Effector memory CD8-positive, alpha-beta T cell (primary cell): ENCODE measurements around the gene IQCE.
A peak's percentile ranks its signal among the peaks of the same experiment; 100 is the strongest.
"Not testable (repeated sequence)": the region's sequence is repeated elsewhere in the genome, so short reads cannot be mapped to it uniquely, and the experiment has no call there.

Experiments used
- ATAC-seq: fragments of 150-1000 bp; cut with Tn5 transposase; replicated peaks from 2 replicates; pipeline ENCODE4 v1.10.0; 2021; ENCODE audit warnings: mild to moderate bottlenecking, moderate library complexity
- DNase-seq, 3 experiments: peaks; one replicate each; pipeline ENCODE4 v3.0.0; 2021
- H3K27ac Mint-ChIP-seq, 2 donors: one replicate each; pipeline ENCODE4 v1.8.0; 2022; ENCODE audit warnings: mild to moderate bottlenecking in 2 of 2, mixed read lengths in 2 of 2, moderate library complexity in 2 of 2
- H3K27me3 Mint-ChIP-seq, 2 donors: one replicate each; pipeline ENCODE4 v1.8.0; 2022; ENCODE audit warnings: mixed read lengths in 2 of 2
- H3K36me3 Mint-ChIP-seq: one replicate; pipeline ENCODE4 v1.8.0; 2022; ENCODE audit warnings: mild to moderate bottlenecking, moderate library complexity, mixed read lengths; ENCODE audit not compliant: insufficient read depth
- H3K4me1 Mint-ChIP-seq, 2 donors: one replicate each; pipeline ENCODE4 v1.8.0; 2022; ENCODE audit warnings: low read depth in 2 of 2, mixed read lengths in 2 of 2
- H3K4me3 Mint-ChIP-seq, 2 donors: one replicate each; pipeline ENCODE4 v1.8.0; 2022; ENCODE audit warnings: mild to moderate bottlenecking in 2 of 2, mixed read lengths in 2 of 2, moderate library complexity in 2 of 2
- H3K9me3 Mint-ChIP-seq, 2 donors: one replicate each; pipeline ENCODE4 v1.8.0; 2022; ENCODE audit warnings: mixed read lengths in 2 of 2

Gene IQCE

GRCh38 chr7:2559283-2559950, 638 bp downstream of the IQCE start:
- Mint-ChIP-seq H3K27ac (no peak overlapping the region), H3K9me3 (no peaks in the 10 kb centered on the region), H3K36me3 (peaks cover 6% of the 10 kb centered on the region), H3K4me3 (peak overlapping the region; percentile 69 to 70), H3K4me1 (peaks cover 10 to 17% of the 10 kb centered on the region in 2 donors), H3K27me3 (no peaks in the 10 kb centered on the region)
- DNase-seq (peak in 1 of 3 experiments; percentile 16), ATAC-seq (peak; percentile 10)

GRCh38 chr7:2563955-2564354, 5.2 kb downstream of the IQCE start:
- H3K4me3 Mint-ChIP-seq, H3K27me3 Mint-ChIP-seq, H3K36me3 Mint-ChIP-seq, H3K27ac Mint-ChIP-seq, ATAC-seq, DNase-seq, H3K9me3 Mint-ChIP-seq, H3K4me1 Mint-ChIP-seq: not testable (repeated sequence)

GRCh38 chr7:2564970-2565540, 6.3 kb downstream of the IQCE start:
- Mint-ChIP-seq H3K4me3 (no peak overlapping the region), H3K9me3 (no peaks in the 10 kb centered on the region), H3K4me1 (peaks cover under 1 to 6% of the 10 kb centered on the region in 2 donors), H3K36me3 (no peaks in the 10 kb centered on the region), H3K27ac (peak overlapping the region in 1 of 2 donors; percentile 15), H3K27me3 (no peaks in the 10 kb centered on the region)
- ATAC-seq: no peak
- no peak for DNase-seq

- Mint-ChIP-seq H3K27ac (no peak overlapping the region), H3K36me3 (no peaks in the 10 kb centered on the region), H3K9me3 (no peaks in the 10 kb centered on the region), H3K27me3 (no peaks in the 10 kb centered on the region), H3K4me1 (peaks cover 0 to 4% of the 10 kb centered on the region in 2 donors), H3K4me3 (peak overlapping the region in 1 of 2 donors; percentile 23)
- ATAC-seq: no peak
- no peak for DNase-seq
These were observed 7.6 kb downstream of the IQCE start for GRCh38 chr7:2566348-2566889.

GRCh38 chr7:2566890-2567678, 8.3 kb downstream of the IQCE start:
- Mint-ChIP-seq H3K9me3 (no peaks in the 10 kb centered on the region), H3K27me3 (no peaks in the 10 kb centered on the region), H3K4me3 (peak overlapping the region in 1 of 2 donors; percentile 23), H3K36me3 (no peaks in the 10 kb centered on the region), H3K4me1 (no peaks in the 10 kb centered on the region), H3K27ac (no peak overlapping the region)
- no peak for DNase-seq
- peak; percentile 50 for ATAC-seq

GRCh38 chr7:2567679-2568278, 9.0 kb downstream of the IQCE start:
- no peak overlapping the region for H3K27ac Mint-ChIP-seq
- H3K4me1 Mint-ChIP-seq: no peaks in the 10 kb centered on the region
- DNase-seq (no peak), ATAC-seq (no peak)
- H3K27me3 Mint-ChIP-seq: no peaks in the 10 kb centered on the region
- H3K36me3 Mint-ChIP-seq: no peaks in the 10 kb centered on the region
- no peaks in the 10 kb centered on the region for H3K9me3 Mint-ChIP-seq
- H3K4me3 Mint-ChIP-seq: no peak overlapping the region

GRCh38 chr7:2568521-2569223, 9.9 kb downstream of the IQCE start:
- no peak for ATAC-seq
- Mint-ChIP-seq H3K4me3 (no peak overlapping the region), H3K9me3 (no peaks in the 10 kb centered on the region), H3K36me3 (peaks cover 3% of the 10 kb centered on the region), H3K4me1 (no peaks in the 10 kb centered on the region), H3K27me3 (no peaks in the 10 kb centered on the region), H3K27ac (no peak overlapping the region)
- no peak for DNase-seq

GRCh38 chr7:2569421-2569820, 10.6 kb downstream of the IQCE start:
- no peaks in the 10 kb centered on the region for H3K4me1 Mint-ChIP-seq
- no peak for DNase-seq

GRCh38 chr7:2570021-2570420, 11.2 kb downstream of the IQCE start:
- no peak for DNase-seq
- H3K9me3 Mint-ChIP-seq: no peaks in the 10 kb centered on the region
- no peaks in the 10 kb centered on the region for H3K4me1 Mint-ChIP-seq
- H3K27ac Mint-ChIP-seq: no peak overlapping the region
- H3K27me3 Mint-ChIP-seq: no peaks in the 10 kb centered on the region
- H3K4me3 Mint-ChIP-seq: no peak overlapping the region
- ATAC-seq: no peak
- H3K36me3 Mint-ChIP-seq: peaks cover 6% of the 10 kb centered on the region

More at GRCh38 chr7:2569421-2569820, 10.6 kb downstream of the IQCE start:
- ATAC-seq: no peak
- peaks cover 3% of the 10 kb centered on the region for H3K36me3 Mint-ChIP-seq
- H3K27ac Mint-ChIP-seq: no peak overlapping the region
- H3K9me3 Mint-ChIP-seq: no peaks in the 10 kb centered on the region
- no peak overlapping the region for H3K4me3 Mint-ChIP-seq
- no peaks in the 10 kb centered on the region for H3K27me3 Mint-ChIP-seq

- Mint-ChIP-seq H3K4me1 (no peaks in the 10 kb centered on the region), H3K36me3 (peaks cover 6% of the 10 kb centered on the region), H3K9me3 (no peaks in the 10 kb centered on the region), H3K4me3 (no peak overlapping the region), H3K27me3 (no peaks in the 10 kb centered on the region), H3K27ac (no peak overlapping the region)
- ATAC-seq (no peak), DNase-seq (no peak)
These were observed 12.6 kb downstream of the IQCE start for GRCh38 chr7:2571409-2571808.

- Mint-ChIP-seq H3K27me3 (no peaks in the 10 kb centered on the region), H3K4me1 (no peaks in the 10 kb centered on the region), H3K27ac (no peak overlapping the region), H3K36me3 (peaks cover 6% of the 10 kb centered on the region), H3K4me3 (no peak overlapping the region), H3K9me3 (no peaks in the 10 kb centered on the region)
- DNase-seq (no peak), ATAC-seq (no peak)
These were observed 13.5 kb downstream of the IQCE start for GRCh38 chr7:2572101-2572842.

GRCh38 chr7:2573761-2574160, 15.0 kb downstream of the IQCE start:
- no peaks in the 10 kb centered on the region for H3K27me3 Mint-ChIP-seq
- no peaks in the 10 kb centered on the region for H3K9me3 Mint-ChIP-seq
- H3K27ac Mint-ChIP-seq: no peak overlapping the region
- ATAC-seq (no peak), DNase-seq (no peak)
- peaks cover 6% of the 10 kb centered on the region for H3K36me3 Mint-ChIP-seq
- no peaks in the 10 kb centered on the region for H3K4me1 Mint-ChIP-seq
- H3K4me3 Mint-ChIP-seq: no peak overlapping the region
